HEK293 (cell line): Measurements from ENCODE around the gene ATRNL1.

Experiments
- CTCF ChIA-PET: fragments of 350-600 bp; formaldehyde crosslinking; extraction: SDS; loops from one replicate; lab custom pipeline; 2021; ENCODE audit warnings: antibody characterized with exemption; lab: Yijun Ruan, JAX
- POLR2A ChIA-PET: fragments of 300-600 bp; formaldehyde crosslinking; extraction: SDS; loops from one replicate; lab custom pipeline; 2020; ENCODE audit warnings: antibody characterized with exemption, inconsistent platforms; lab: Yijun Ruan, JAX
- H3K27ac ChIP-seq: fragments of 200-500 bp; sonication (Bioruptor generic); 2 replicates; pipeline ENCODE4 v1.5.1; 2014; ENCODE audit warnings: low read depth, low read length, control low read depth, inconsistent platforms; ENCODE audit errors: extremely low read depth
- H3K36me3 ChIP-seq, 2 experiments: fragments of 200-500 bp in 1 of 2; sonication (Bioruptor generic) in 1 of 2; 1 replicate in 1 of 2; 2 replicates in 1 of 2; pipeline ENCODE4 v1.5.1; 2014 to 2017; ENCODE audit warnings: inconsistent platforms in 2 of 2, low read length in 2 of 2; ENCODE audit not compliant: control insufficient read depth in 2 of 2, insufficient read depth in 1 of 2
- H3K4me1 ChIP-seq: fragments of 200-500 bp; sonication (Bioruptor generic); 2 replicates; pipeline ENCODE4 v1.5.1; 2014; ENCODE audit warnings: mild to moderate bottlenecking, low read length, inconsistent platforms; ENCODE audit not compliant: control insufficient read depth, insufficient read depth
- H3K4me3 ChIP-seq: 2 replicates; pipeline ENCODE4 v1.5.1; 2011; ENCODE audit warnings: low read depth, mild to moderate bottlenecking, control low read depth, low read length, moderate library complexity
- H3K9me3 ChIP-seq: fragments of 200-500 bp; sonication (Bioruptor generic); 2 replicates; pipeline ENCODE4 v1.5.1; 2014; ENCODE audit warnings: low read depth, low read length, inconsistent platforms; ENCODE audit not compliant: control insufficient read depth, insufficient read depth
- KLF8 ChIP-seq: fragments of 450-650 bp; formaldehyde crosslinking; IDR thresholded peaks from 2 replicates; pipeline ENCODE4 v1.5.1; 2016; ENCODE audit warnings: missing biosample characterization, missing genetic modification characterization
- SCRT2 ChIP-seq: fragments of 450-650 bp; formaldehyde crosslinking; IDR thresholded peaks from 2 replicates; pipeline ENCODE4 v1.5.1; 2016; ENCODE audit warnings: missing biosample characterization, missing genetic modification characterization
- SP2 ChIP-seq: fragments of 450-650 bp; formaldehyde crosslinking; IDR thresholded peaks from 2 replicates; pipeline ENCODE4 v1.5.1; 2016; ENCODE audit warnings: missing biosample characterization, missing genetic modification characterization
- SP3 ChIP-seq: fragments of 450-650 bp; formaldehyde crosslinking; IDR thresholded peaks from 2 replicates; pipeline ENCODE4 v1.5.1; 2016; ENCODE audit warnings: missing biosample characterization, missing genetic modification characterization
- YY2 ChIP-seq: fragments of 450-650 bp; formaldehyde crosslinking; IDR thresholded peaks from 2 replicates; pipeline ENCODE4 v1.5.1; 2016; ENCODE audit warnings: missing biosample characterization, missing genetic modification characterization
- ZBTB44 ChIP-seq: fragments of 450-650 bp; IDR thresholded peaks from 2 replicates; pipeline ENCODE4 v1.5.1; 2018; ENCODE audit warnings: missing biosample characterization, mild to moderate bottlenecking, missing genetic modification characterization
- ZFP69B ChIP-seq: fragments of 450-650 bp; formaldehyde crosslinking; IDR thresholded peaks from 2 replicates; pipeline ENCODE4 v1.5.1; 2016; ENCODE audit warnings: missing biosample characterization, missing genetic modification characterization
- ZIC2 ChIP-seq: fragments of 450-650 bp; formaldehyde crosslinking; IDR thresholded peaks from 2 replicates; pipeline ENCODE4 v1.5.1; 2016; ENCODE audit warnings: missing biosample characterization, missing genetic modification characterization
- ZNF114 ChIP-seq: fragments of 450-650 bp; formaldehyde crosslinking; IDR thresholded peaks from 2 replicates; pipeline ENCODE4 v1.5.0; 2017; ENCODE audit warnings: missing biosample characterization, missing genetic modification characterization
- ZNF140 ChIP-seq: fragments of 450-650 bp; formaldehyde crosslinking; IDR thresholded peaks from 2 replicates; pipeline ENCODE4 v1.5.1; 2016; ENCODE audit warnings: missing biosample characterization, missing genetic modification characterization
- ZNF221 ChIP-seq: fragments of 450-650 bp; formaldehyde crosslinking; IDR thresholded peaks from 2 replicates; pipeline ENCODE4 v1.5.1; 2017; ENCODE audit warnings: missing biosample characterization, missing genetic modification characterization, borderline replicate concordance
- ZNF239 ChIP-seq: fragments of 450-650 bp; formaldehyde crosslinking; IDR thresholded peaks from 2 replicates; pipeline ENCODE4 v1.5.1; 2016; ENCODE audit warnings: missing biosample characterization, missing genetic modification characterization
- ZNF302 ChIP-seq: fragments of 450-650 bp; formaldehyde crosslinking; IDR thresholded peaks from 2 replicates; pipeline ENCODE4 v1.5.1; 2016; ENCODE audit warnings: missing biosample characterization, missing genetic modification characterization, low read depth
- ZNF311 ChIP-seq: fragments of 450-650 bp; formaldehyde crosslinking; IDR thresholded peaks from 2 replicates; pipeline ENCODE4 v1.5.1; 2017; ENCODE audit warnings: missing biosample characterization, missing genetic modification characterization, borderline replicate concordance
- ZNF341 ChIP-seq: fragments of 450-650 bp; formaldehyde crosslinking; IDR thresholded peaks from 2 replicates; pipeline ENCODE4; 2016; ENCODE audit warnings: low read depth, missing biosample characterization, missing genetic modification characterization
- ZNF362 ChIP-seq: fragments of 450-650 bp; formaldehyde crosslinking; IDR thresholded peaks from 2 replicates; pipeline ENCODE4 v1.5.1; 2016; ENCODE audit warnings: missing biosample characterization, missing genetic modification characterization
- ZNF394 ChIP-seq: fragments of 450-650 bp; formaldehyde crosslinking; IDR thresholded peaks from 2 replicates; pipeline ENCODE4 v1.5.1; 2016; ENCODE audit warnings: missing biosample characterization, missing genetic modification characterization, mild to moderate bottlenecking, moderate library complexity, borderline replicate concordance
- ZNF48 ChIP-seq: fragments of 450-650 bp; formaldehyde crosslinking; IDR thresholded peaks from 2 replicates; pipeline ENCODE4 v1.5.1; 2016; ENCODE audit warnings: missing biosample characterization, missing genetic modification characterization
- ZNF521 ChIP-seq: fragments of 450-650 bp; formaldehyde crosslinking; IDR thresholded peaks from 2 replicates; pipeline ENCODE4 v1.5.1; 2017; ENCODE audit warnings: missing biosample characterization, mild to moderate bottlenecking, missing genetic modification characterization
- ZNF549 ChIP-seq: fragments of 450-650 bp; IDR thresholded peaks from 2 replicates; pipeline ENCODE4 v1.5.1; 2018; ENCODE audit warnings: missing biosample characterization, missing genetic modification characterization, mild to moderate bottlenecking, inconsistent platforms, moderate library complexity
- ZNF558 ChIP-seq: fragments of 450-650 bp; formaldehyde crosslinking; IDR thresholded peaks from 2 replicates; pipeline ENCODE4 v1.5.1; 2016; ENCODE audit warnings: missing biosample characterization, missing genetic modification characterization
- ZNF596 ChIP-seq: fragments of 450-650 bp; IDR thresholded peaks from 2 replicates; pipeline ENCODE4 v1.5.0; 2018; ENCODE audit warnings: missing biosample characterization, mild to moderate bottlenecking, missing genetic modification characterization, moderate library complexity
- ZNF621 ChIP-seq: fragments of 450-650 bp; formaldehyde crosslinking; IDR thresholded peaks from 2 replicates; pipeline ENCODE4 v1.5.1; 2017; ENCODE audit warnings: missing biosample characterization, missing genetic modification characterization
- ZNF704 ChIP-seq: fragments of 450-650 bp; formaldehyde crosslinking; IDR thresholded peaks from 2 replicates; pipeline ENCODE4 v1.5.1; 2016; ENCODE audit warnings: missing biosample characterization, missing genetic modification characterization
- ZNF768 ChIP-seq: fragments of 450-650 bp; formaldehyde crosslinking; IDR thresholded peaks from 2 replicates; pipeline ENCODE4 v1.5.1; 2018; ENCODE audit warnings: missing biosample characterization, mild to moderate bottlenecking, missing genetic modification characterization
- ZNF785 ChIP-seq: fragments of 450-650 bp; formaldehyde crosslinking; IDR thresholded peaks from 2 replicates; pipeline ENCODE4 v1.5.1; 2016; ENCODE audit warnings: missing biosample characterization, missing genetic modification characterization
- ZNF843 ChIP-seq: fragments of 450-650 bp; formaldehyde crosslinking; IDR thresholded peaks from 2 replicates; pipeline ENCODE4 v1.5.1; 2016; ENCODE audit warnings: missing biosample characterization, missing genetic modification characterization
- ZSCAN30 ChIP-seq: fragments of 450-650 bp; IDR thresholded peaks from 2 replicates; pipeline ENCODE4 v1.5.1; 2018; ENCODE audit warnings: missing biosample characterization, mild to moderate bottlenecking, missing genetic modification characterization, moderate library complexity
- TF ChIP-seq, protein P1 (sequence below): fragments of 450-650 bp; formaldehyde crosslinking; IDR thresholded peaks from 2 replicates; pipeline ENCODE4 v1.5.1; 2016; ENCODE audit warnings: missing biosample characterization, missing genetic modification characterization
- TF ChIP-seq, protein P2 (sequence below): fragments of 450-650 bp; formaldehyde crosslinking; IDR thresholded peaks from 2 replicates; pipeline ENCODE4 v1.5.1; 2016; ENCODE audit warnings: missing biosample characterization, missing genetic modification characterization, low read depth

ATRNL1 gene

GRCh38 chr10:115921795-115922194 lies 828.6 kb downstream of the ATRNL1 start:
- Histone ChIP-seq H3K27ac (no peak overlapping the region), H3K36me3 (no peaks in the 10 kb centered on the region), H3K4me3 (no peak overlapping the region), H3K9me3 (no peaks in the 10 kb centered on the region), H3K4me1 (no peaks in the 10 kb centered on the region)
- ChIA-PET CTCF (interaction anchor here (0.8 kb wide), 1 partner anchor 86 kb away, joined by 3 read pairs; no protein-coding TSS in a partner anchor), POLR2A (no interaction called here)
- TF ChIP-seq ZNF362 (tag by site-specific recombination) (no peak), ZIC2 (tag by site-specific recombination) (no peak), ZNF221 (tag by site-specific recombination) (no peak), KLF8 (tag by site-specific recombination) (no peak), ZNF394 (no peak), ZNF558 (tag by site-specific recombination) (no peak), ZNF302 (tag by site-specific recombination) (no peak), ZNF843 (no peak), ZNF621 (tag by site-specific recombination) (no peak), SP3 (tag by site-specific recombination) (no peak), ZNF311 (tag by site-specific recombination) (no peak), ZNF114 (tag by site-specific recombination) (no peak), ZNF596 (no peak), ZNF521 (tag by site-specific recombination) (no peak), ZNF341 (tag by site-specific recombination) (no peak), ZFP69B (tag by site-specific recombination) (no peak), ZNF549 (tag by site-specific recombination) (no peak), ZSCAN30 (tag by site-specific recombination) (no peak)
- TF ChIP-seq, protein P1, sequence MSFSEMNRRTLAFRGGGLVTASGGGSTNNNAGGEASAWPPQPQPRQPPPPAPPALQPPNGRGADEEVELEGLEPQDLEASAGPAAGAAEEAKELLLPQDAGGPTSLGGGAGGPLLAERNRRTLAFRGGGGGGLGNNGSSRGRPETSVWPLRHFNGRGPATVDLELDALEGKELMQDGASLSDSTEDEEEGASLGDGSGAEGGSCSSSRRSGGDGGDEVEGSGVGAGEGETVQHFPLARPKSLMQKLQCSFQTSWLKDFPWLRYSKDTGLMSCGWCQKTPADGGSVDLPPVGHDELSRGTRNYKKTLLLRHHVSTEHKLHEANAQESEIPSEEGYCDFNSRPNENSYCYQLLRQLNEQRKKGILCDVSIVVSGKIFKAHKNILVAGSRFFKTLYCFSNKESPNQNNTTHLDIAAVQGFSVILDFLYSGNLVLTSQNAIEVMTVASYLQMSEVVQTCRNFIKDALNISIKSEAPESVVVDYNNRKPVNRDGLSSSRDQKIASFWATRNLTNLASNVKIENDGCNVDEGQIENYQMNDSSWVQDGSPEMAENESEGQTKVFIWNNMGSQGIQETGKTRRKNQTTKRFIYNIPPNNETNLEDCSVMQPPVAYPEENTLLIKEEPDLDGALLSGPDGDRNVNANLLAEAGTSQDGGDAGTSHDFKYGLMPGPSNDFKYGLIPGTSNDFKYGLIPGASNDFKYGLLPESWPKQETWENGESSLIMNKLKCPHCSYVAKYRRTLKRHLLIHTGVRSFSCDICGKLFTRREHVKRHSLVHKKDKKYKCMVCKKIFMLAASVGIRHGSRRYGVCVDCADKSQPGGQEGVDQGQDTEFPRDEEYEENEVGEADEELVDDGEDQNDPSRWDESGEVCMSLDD (tag by site-specific recombination): no peak
- TF ChIP-seq, protein P2, sequence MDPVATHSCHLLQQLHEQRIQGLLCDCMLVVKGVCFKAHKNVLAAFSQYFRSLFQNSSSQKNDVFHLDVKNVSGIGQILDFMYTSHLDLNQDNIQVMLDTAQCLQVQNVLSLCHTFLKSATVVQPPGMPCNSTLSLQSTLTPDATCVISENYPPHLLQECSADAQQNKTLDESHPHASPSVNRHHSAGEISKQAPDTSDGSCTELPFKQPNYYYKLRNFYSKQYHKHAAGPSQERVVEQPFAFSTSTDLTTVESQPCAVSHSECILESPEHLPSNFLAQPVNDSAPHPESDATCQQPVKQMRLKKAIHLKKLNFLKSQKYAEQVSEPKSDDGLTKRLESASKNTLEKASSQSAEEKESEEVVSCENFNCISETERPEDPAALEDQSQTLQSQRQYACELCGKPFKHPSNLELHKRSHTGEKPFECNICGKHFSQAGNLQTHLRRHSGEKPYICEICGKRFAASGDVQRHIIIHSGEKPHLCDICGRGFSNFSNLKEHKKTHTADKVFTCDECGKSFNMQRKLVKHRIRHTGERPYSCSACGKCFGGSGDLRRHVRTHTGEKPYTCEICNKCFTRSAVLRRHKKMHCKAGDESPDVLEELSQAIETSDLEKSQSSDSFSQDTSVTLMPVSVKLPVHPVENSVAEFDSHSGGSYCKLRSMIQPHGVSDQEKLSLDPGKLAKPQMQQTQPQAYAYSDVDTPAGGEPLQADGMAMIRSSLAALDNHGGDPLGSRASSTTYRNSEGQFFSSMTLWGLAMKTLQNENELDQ (tag by site-specific recombination): no peak

GRCh38 chr10:115931309-115931708 lies 838.1 kb downstream of the ATRNL1 start:
- Histone ChIP-seq H3K4me3 (no peak overlapping the region), H3K9me3 (no peaks in the 10 kb centered on the region), H3K27ac (no peak overlapping the region), H3K4me1 (no peaks in the 10 kb centered on the region), H3K36me3 (no peaks in the 10 kb centered on the region)
- CTCF ChIA-PET: no interaction called here
- POLR2A ChIA-PET: no interaction called here
- TF ChIP-seq SCRT2 (tag by site-specific recombination) (no peak), ZNF48 (tag by site-specific recombination) (no peak), ZNF239 (tag by site-specific recombination) (no peak), ZNF785 (no peak), ZBTB44 (tag by site-specific recombination) (no peak), SP2 (tag by site-specific recombination) (no peak), ZNF704 (no peak), YY2 (tag by site-specific recombination) (no peak), ZNF140 (tag by site-specific recombination) (no peak), ZNF768 (tag by site-specific recombination) (no peak)
